H1 (cell line): ENCODE measurements around the gene MGME1. TPM values are rescaled to one million over a fixed set of nuclear protein-coding genes. Genes with fewer than 3 reads are reported as not detected.

Experiments
- CTCF ChIA-PET: fragments of 300-600 bp; sonication (Branson Sonifier 250); formaldehyde crosslinking; loops from one replicate; lab custom pipeline; 2021; ENCODE audit not compliant: partially characterized antibody; lab: Charles Lee
- POLR2A ChIA-PET: fragments of 300-600 bp; sonication (Branson Sonifier 250); formaldehyde crosslinking; loops from one replicate; lab custom pipeline; 2021; ENCODE audit warnings: inconsistent platforms; ENCODE audit not compliant: partially characterized antibody; lab: Charles Lee
- DNase-seq, 2 experiments: peaks; one replicate each; pipeline versions ENCODE4 v3.0.0 to v3.0.0-alpha.2; 2010 to 2022; ENCODE audit warnings: low spot score in 2 of 2, low read depth in 1 of 2, mixed read lengths in 1 of 2
- FAIRE-seq: peaks from 2 replicates; lab custom pipeline; 2011; peaks lifted over from hg19 to GRCh38; lab: Jason Lieb, UNC
- H2AFZ ChIP-seq: 2 replicates; pipeline ENCODE4 v1.8.1; 2012; ENCODE audit warnings: low read length, inconsistent platforms
- H2AK5ac ChIP-seq: 2 replicates; pipeline ENCODE4 v1.6.1; 2013; ENCODE audit warnings: low read depth, low read length
- H2BK120ac ChIP-seq: replicated peaks from 2 replicates; pipeline ENCODE3; 2013; ENCODE audit warnings: low read depth, low read length, inconsistent platforms
- H2BK12ac ChIP-seq: 2 replicates; pipeline ENCODE4 v1.6.1; 2013; ENCODE audit warnings: low read depth, low read length
- H2BK15ac ChIP-seq: 2 replicates; pipeline ENCODE4 v1.6.1; 2013; ENCODE audit warnings: low read length
- H2BK20ac ChIP-seq: 2 replicates; pipeline ENCODE4 v1.6.1; 2013; ENCODE audit warnings: low read length
- H2BK5ac ChIP-seq: 2 replicates; pipeline ENCODE4 v1.6.1; 2013; ENCODE audit warnings: low read depth, low read length
- H3K14ac ChIP-seq: 2 replicates; pipeline ENCODE4 v1.6.1; 2013; ENCODE audit warnings: inconsistent platforms; ENCODE audit not compliant: insufficient read length
- H3K18ac ChIP-seq: 2 replicates; pipeline ENCODE4 v1.6.1; 2013; ENCODE audit warnings: low read length; ENCODE audit errors: extremely low read depth
- H3K23ac ChIP-seq: 2 replicates; pipeline ENCODE4 v1.6.1; 2013; ENCODE audit warnings: inconsistent platforms; ENCODE audit not compliant: insufficient read length
- H3K23me2 ChIP-seq: 2 replicates; pipeline ENCODE4 v1.6.1; 2013; ENCODE audit warnings: low read depth, low read length
- H3K27ac ChIP-seq: 2 replicates; pipeline ENCODE4 v1.6.1; 2011; ENCODE audit warnings: low read depth, low read length, inconsistent platforms
- H3K27me3 ChIP-seq, 4 experiments: replicated peaks in 1 of 4; 1 replicate in 1 of 4; 2 replicates in 3 of 4; pipeline versions ENCODE4 v1.6.1 to v1.8.1; 2011 to 2013; ENCODE audit warnings: low read length in 3 of 4, mild to moderate bottlenecking in 3 of 4, inconsistent platforms in 2 of 4, mixed read lengths in 2 of 4, moderate library complexity in 1 of 4; ENCODE audit not compliant: control insufficient read depth in 3 of 4, insufficient read depth in 3 of 4; ENCODE audit errors: extremely low read depth in 1 of 4
- H3K36me3 ChIP-seq, 4 experiments: 2 replicates each; pipeline versions ENCODE4 v1.6.1 to v1.8.1; 2011 to 2013; ENCODE audit warnings: mild to moderate bottlenecking in 4 of 4, low read length in 3 of 4, moderate library complexity in 2 of 4, control low read depth in 1 of 4, inconsistent platforms in 1 of 4; ENCODE audit not compliant: insufficient read depth in 4 of 4, control insufficient read depth in 2 of 4
- H3K4ac ChIP-seq: replicated peaks from 2 replicates; pipeline ENCODE3; 2013; ENCODE audit warnings: low read length, low read depth, mixed read lengths, inconsistent platforms; ENCODE audit not compliant: insufficient read length
- H3K4me1 ChIP-seq, 4 experiments: replicated peaks in 1 of 4; 1 replicate in 1 of 4; 2 replicates in 3 of 4; pipeline versions ENCODE4 v1.6.1 to v1.8.1; 2011 to 2013; ENCODE audit warnings: low read length in 3 of 4, inconsistent platforms in 2 of 4, mixed read lengths in 1 of 4; ENCODE audit not compliant: insufficient read depth in 4 of 4, control insufficient read depth in 3 of 4
- H3K4me2 ChIP-seq, 2 experiments: 2 replicates each; pipeline versions ENCODE4 v1.6.1 to v1.8.1; 2011 to 2013; ENCODE audit warnings: low read depth in 2 of 2, low read length in 2 of 2, control low read depth in 1 of 2, inconsistent platforms in 1 of 2, mild to moderate bottlenecking in 1 of 2; ENCODE audit not compliant: insufficient read depth in 1 of 2
- H3K4me3 ChIP-seq, 4 experiments: fragments of 200-600, 300-600 bp in 1 of 4; sonication (generic), shearing (Covaris generic), sonication (Bioruptor Twin) in 1 of 4; 2 replicates each; pipeline versions ENCODE4 v1.5.1 to v1.8.1; 2011 to 2016; ENCODE audit warnings: low read length in 4 of 4, low read depth in 3 of 4, control low read depth in 2 of 4, inconsistent platforms in 2 of 4, mild to moderate bottlenecking in 2 of 4, mixed read lengths in 1 of 4, moderate library complexity in 1 of 4; ENCODE audit not compliant: insufficient read depth in 2 of 4; ENCODE audit errors: extremely low read depth in 1 of 4
- H3K56ac ChIP-seq: replicated peaks from 2 replicates; pipeline ENCODE3; 2013; ENCODE audit warnings: low read depth, mild to moderate bottlenecking, mixed read lengths, low read length, inconsistent platforms; ENCODE audit not compliant: insufficient read length
- H3K79me1 ChIP-seq: 2 replicates; pipeline ENCODE4 v1.6.1; 2013; ENCODE audit warnings: low read depth, low read length, control low read depth
- H3K79me2 ChIP-seq, 2 experiments: 2 replicates each; pipeline versions ENCODE4 v1.6.1 to v1.8.1; 2012 to 2013; ENCODE audit warnings: low read length in 2 of 2, mild to moderate bottlenecking in 2 of 2, inconsistent platforms in 1 of 2; ENCODE audit not compliant: insufficient read depth in 2 of 2, control insufficient read depth in 1 of 2
- H3K9ac ChIP-seq, 4 experiments: replicated peaks in 1 of 4; 1 replicate in 1 of 4; 2 replicates in 3 of 4; pipeline versions ENCODE4 v1.6.1 to v1.8.1; 2011 to 2013; ENCODE audit warnings: low read depth in 3 of 4, low read length in 3 of 4, control low read depth in 2 of 4, mild to moderate bottlenecking in 2 of 4, moderate library complexity in 2 of 4, inconsistent platforms in 1 of 4; ENCODE audit errors: extremely low read depth in 1 of 4
- H3K9me3 ChIP-seq, 2 experiments: 2 replicates each; pipeline versions ENCODE4 v1.6.1 to v1.8.1; 2012 to 2013; ENCODE audit warnings: mild to moderate bottlenecking in 2 of 2, moderate library complexity in 2 of 2, control low read depth in 1 of 2, inconsistent platforms in 1 of 2, low read depth in 1 of 2, low read length in 1 of 2, mixed read lengths in 1 of 2; ENCODE audit not compliant: insufficient read depth in 2 of 2
- H4K20me1 ChIP-seq, 2 experiments: replicated peaks in 1 of 2; 2 replicates each; pipeline versions ENCODE3 to v1.8.1; 2011 to 2013; ENCODE audit warnings: inconsistent platforms in 2 of 2, low read length in 2 of 2, mild to moderate bottlenecking in 1 of 2; ENCODE audit not compliant: insufficient read depth in 2 of 2, control insufficient read depth in 1 of 2
- H4K5ac ChIP-seq: 2 replicates; pipeline ENCODE4 v1.6.1; 2013; ENCODE audit warnings: low read length, low read depth, mixed read lengths, inconsistent platforms; ENCODE audit not compliant: insufficient read length
- H4K8ac ChIP-seq: 2 replicates; pipeline ENCODE4 v1.8.0; 2013; ENCODE audit warnings: mild to moderate bottlenecking, moderate library complexity, low read length, inconsistent platforms; ENCODE audit not compliant: insufficient read depth; ENCODE audit errors: extremely low read depth
- H4K91ac ChIP-seq: replicated peaks from 2 replicates; pipeline ENCODE3; 2013; ENCODE audit warnings: low read length, mixed read lengths, inconsistent platforms; ENCODE audit not compliant: insufficient read length
- E2F6 ChIP-seq: IDR thresholded peaks from 2 replicates; pipeline ENCODE4 v1.6.1; 2012; ENCODE audit warnings: inconsistent platforms
- GABPA ChIP-seq: IDR thresholded peaks from 2 replicates; pipeline ENCODE4 v1.6.1; 2011; ENCODE audit warnings: mild to moderate bottlenecking, low read length, moderate library complexity, borderline replicate concordance; ENCODE audit not compliant: insufficient read depth
- GTF2F1 ChIP-seq: IDR thresholded peaks from 2 replicates; pipeline ENCODE4 v1.6.1; 2012; ENCODE audit warnings: low read depth, low read length, improper control_type of control experiment, borderline replicate concordance
- KDM1A ChIP-seq: fragments of 200-600, 300-600 bp; sonication (generic); IDR thresholded peaks from 2 replicates; pipeline ENCODE4 v1.7.1; 2016; ENCODE audit warnings: mild to moderate bottlenecking, low read length, borderline replicate concordance
- NANOG ChIP-seq: IDR thresholded peaks from 2 replicates; pipeline ENCODE4 v1.6.1; 2011; ENCODE audit warnings: low read length, low read depth, mild to moderate bottlenecking, inconsistent platforms; ENCODE audit not compliant: insufficient read depth, poor library complexity, severe bottlenecking
- POLR2A ChIP-seq, 2 experiments: IDR thresholded peaks; 1 replicate in 1 of 2; 2 replicates in 1 of 2; pipeline ENCODE4 v1.6.1; 2011; ENCODE audit warnings: low read depth in 2 of 2, low read length in 2 of 2, mild to moderate bottlenecking in 2 of 2; ENCODE audit errors: control extremely low read depth in 1 of 2
- POLR2AphosphoS5 ChIP-seq: IDR thresholded peaks from 2 replicates; pipeline ENCODE4 v1.6.1; 2011; ENCODE audit warnings: low read depth, low read length
- POU5F1 ChIP-seq: IDR thresholded peaks from 2 replicates; pipeline ENCODE4 v1.6.1; 2011; ENCODE audit warnings: low read depth, mild to moderate bottlenecking, low read length, moderate library complexity
- RBBP5 ChIP-seq: IDR thresholded peaks from 2 replicates; pipeline ENCODE4 v1.7.1; 2012; ENCODE audit warnings: low read depth, mild to moderate bottlenecking, inconsistent platforms, low read length, moderate library complexity, borderline replicate concordance
- RNF2 ChIP-seq: fragments of 200-900, 300-1000 bp; sonication (generic); IDR thresholded peaks from 2 replicates; pipeline ENCODE4 v1.7.1; 2016; ENCODE audit warnings: borderline replicate concordance, low read depth, mild to moderate bottlenecking, antibody characterized with exemption, low read length; ENCODE audit not compliant: poor library complexity, severe bottlenecking; ENCODE audit errors: missing control alignments
- SP1 ChIP-seq: IDR thresholded peaks from 2 replicates; pipeline ENCODE4 v1.6.1; 2011; ENCODE audit warnings: low read depth, low read length
- SRF ChIP-seq: IDR thresholded peaks from 2 replicates; pipeline ENCODE4 v1.6.1; 2011; ENCODE audit warnings: mild to moderate bottlenecking, low read depth, low read length, moderate library complexity
- ZNF274 ChIP-seq: IDR thresholded peaks from 2 replicates; pipeline ENCODE4 v1.7.0; 2012; ENCODE audit warnings: low read length, borderline replicate concordance; ENCODE audit errors: extremely low read depth
- WGBS, 2 experiments: shearing (Covaris generic) in 1 of 2; methylation state at CpG; one replicate each; pipeline versions ENCODE4 v1.1.6 to v1.1.7; 2013 to 2015; ENCODE audit warnings: low lambda C conversion rate in 2 of 2, mixed read lengths in 2 of 2, inconsistent platforms in 1 of 2, low coverage in 1 of 2, missing lambda C conversion rate in 1 of 2; ENCODE audit not compliant: insufficient replicate concordance in 2 of 2, insufficient coverage in 1 of 2, insufficient read length in 1 of 2; ENCODE audit errors: extremely low coverage in 1 of 2, missing lambda C conversion rate in 1 of 2; 5-methylcytosine and 5-hydroxymethylcytosine counted together
- polyA plus RNA-seq, 7 experiments: library from polyadenylated mRNA; depleted of rRNA in 3 of 7; stranded (reverse) in 5 of 7; unstranded in 2 of 7; fragments of >200 nt in 5 of 7; fragments of 200-250 nt in 2 of 7; gene quantifications; 1 replicate in 5 of 7; 2 replicates in 1 of 7; 4 replicates in 1 of 7; pipeline versions ENCODE4 v1.2.1 to v1.2.3, GENCODE V29; 2011 to 2013; ENCODE audit warnings: missing spikeins in 2 of 7, mixed read lengths in 2 of 7
- total RNA-seq: library from RNA; stranded (reverse); fragmentation: NEBNext Ultra II Directional; extraction: Animal tissue kit (Norgen Biotek cat#: 25700); gene quantifications from 2 replicates; pipeline ENCODE4 v1.2.1, GENCODE V29; 2021

The MGME1 gene
- total and polyA plus RNA-seq, 2 of the 8 experiments (the other 6 are each of a cell fraction or from before 2014, with no cell fraction given) = 27.7 to 59.0 TPM

DNA sequence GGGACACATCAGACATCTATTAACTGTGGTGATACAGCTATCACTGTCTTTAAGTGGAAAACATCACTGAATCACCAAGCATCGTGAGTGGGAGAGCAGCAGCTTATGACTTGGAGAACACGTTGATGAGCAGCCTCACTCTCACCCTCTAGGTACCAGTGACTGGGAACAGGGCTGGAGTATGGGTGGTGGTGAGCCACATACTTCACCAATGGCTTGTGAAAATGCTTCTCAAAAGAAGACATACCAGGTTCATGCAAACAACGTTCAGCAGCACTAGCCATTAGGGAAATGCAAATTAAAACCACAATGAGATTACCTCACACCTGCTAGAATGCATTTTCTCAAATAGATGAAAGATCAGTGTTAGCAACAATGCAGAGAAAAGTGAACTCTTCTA lies 25.5 kb upstream of the MGME1 start:
- no peak overlapping the region for H3K4me3 ChIP-seq
- ChIA-PET POLR2A (interaction anchor here (0.7 to 0.9 kb wide), 2 partner anchors 8 to 12 kb away, joined by 3 to 5 read pairs; no protein-coding TSS in a partner anchor), CTCF (interaction anchor here (0.9 kb wide), 1 partner anchor 17 kb away, joined by 3 read pairs; no protein-coding TSS in a partner anchor)
- no peaks in the 10 kb centered on the region for H3K23me2 ChIP-seq
- H2BK120ac ChIP-seq = no peak overlapping the region
- WGBS, 2 experiments = 85% methylated on average over 3 of the region's 3 CpGs; no CpG with 5 or more reads in 1 of the 2 experiments
- H3K79me2 ChIP-seq = peaks cover 0 to 27% of the 10 kb centered on the region in 2 experiments; a peak in 3 of 4 replicates
- no peaks in the 10 kb centered on the region for H3K9me3 ChIP-seq
- peaks cover 38 to 76% (median 66%) of the 10 kb centered on the region in 4 experiments for H3K36me3 ChIP-seq
- H2AFZ ChIP-seq = no peak overlapping the region
- no peak overlapping the region for H2BK5ac ChIP-seq
- no peak overlapping the region for H4K5ac ChIP-seq
- H3K27me3 ChIP-seq = no peaks in the 10 kb centered on the region
- H3K27ac ChIP-seq = no peak overlapping the region
- H2BK12ac ChIP-seq = no peak overlapping the region
- no peak overlapping the region for H3K9ac ChIP-seq
- no peak overlapping the region for H3K4ac ChIP-seq
- H2AK5ac ChIP-seq = no peak overlapping the region
- peaks cover 7 to 27% of the 10 kb centered on the region in 2 experiments for H4K20me1 ChIP-seq
- H2BK20ac ChIP-seq = no peak overlapping the region
- no peak overlapping the region for H3K4me2 ChIP-seq
- FAIRE-seq (no peak), DNase-seq (no peak)
- H3K56ac ChIP-seq = no peak overlapping the region
- H4K8ac ChIP-seq = no peak overlapping the region
- no peak overlapping the region for H2BK15ac ChIP-seq
- H3K18ac ChIP-seq = no peak overlapping the region
- peaks cover 10 to 18% (median 15%) of the 10 kb centered on the region in 4 experiments for H3K4me1 ChIP-seq
- no peak overlapping the region for H4K91ac ChIP-seq
- no peaks in the 10 kb centered on the region; the same call in 1 of the 2 replicates for H3K79me1 ChIP-seq
- H3K23ac ChIP-seq = no peak overlapping the region
- H3K14ac ChIP-seq = no peak overlapping the region
- TF ChIP-seq E2F6 (no peak), RNF2 (no peak), SRF (no peak), POLR2AphosphoS5 (peak; percentile 41; the same call in 1 of the 2 replicates), ZNF274 (no peak), POLR2A (IDR thresholded peaks at IDR 0.05; ENCODE audit: control extremely low read depth in 1 of 2, low read depth in 2 of 2, low read length in 2 of 2) (0 out of 3 replicates have a peak, but pooled peaks of 1 of the 2 experiments have one; percentile 33), KDM1A (no peak), GABPA (no peak), NANOG (no peak), GTF2F1 (no peak), POU5F1 (no peak), SP1 (no peak), RBBP5 (no peak)
